T-helper 2 cell (primary cell): ENCODE data around the gene PHB1.

ENCODE experiments used
- DNase-seq, 5 experiments: peaks; one replicate each; pipeline versions ENCODE4 v3.0.0 to v3.0.0-alpha.2; 2012 to 2022
- total RNA-seq, 2 donors: gene quantifications; one replicate each; lab custom pipeline; 2026; lab: John Stamatoyannopoulos, UW

The PHB1 gene
- total RNA-seq, result 29.9 to 35.4 reads per million in 2 donors

DNA sequence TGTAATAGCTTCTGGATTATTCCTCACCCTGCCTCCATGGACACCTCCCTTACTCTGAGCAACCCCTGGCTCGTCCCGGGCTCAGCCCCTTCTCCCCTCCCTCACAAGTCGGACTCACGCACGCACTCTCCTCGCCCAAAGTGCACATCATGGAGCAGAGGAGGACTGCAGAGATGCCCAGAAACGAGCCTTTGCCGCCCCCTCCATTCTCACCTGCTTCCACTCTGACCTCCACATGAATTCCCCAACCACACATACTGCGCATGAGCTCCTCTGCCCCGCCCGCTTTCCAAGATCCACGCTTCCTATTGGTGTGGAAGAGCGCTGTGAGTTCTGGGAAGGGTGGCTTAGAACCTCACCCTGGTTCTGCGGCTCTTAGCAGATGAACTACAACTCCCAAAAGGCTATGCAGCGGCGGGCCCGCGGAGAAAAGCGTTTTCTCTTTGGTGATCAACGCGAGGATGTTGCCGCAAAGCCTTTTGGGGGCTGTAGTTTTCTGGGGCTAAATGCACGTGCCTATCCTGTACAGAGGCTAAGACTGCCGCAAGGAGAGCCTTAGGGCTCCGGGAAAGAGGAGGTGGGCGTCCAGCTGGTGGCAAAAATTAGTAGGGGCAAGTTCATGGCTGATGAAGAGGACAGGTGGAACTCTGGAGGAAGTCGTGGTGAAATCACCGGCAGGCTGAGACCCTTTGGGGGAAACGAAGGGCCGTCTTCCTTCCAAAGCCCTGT is at the start of gene PHB1:
Gene PHB1 (minus strand): TSS at position 261 of the 729 bp plus-strand sequence. CDS start 1,618 bp downstream, outside the sequence.
- peak; percentile 76 to 97 (median 93) for DNase-seq

DNA sequence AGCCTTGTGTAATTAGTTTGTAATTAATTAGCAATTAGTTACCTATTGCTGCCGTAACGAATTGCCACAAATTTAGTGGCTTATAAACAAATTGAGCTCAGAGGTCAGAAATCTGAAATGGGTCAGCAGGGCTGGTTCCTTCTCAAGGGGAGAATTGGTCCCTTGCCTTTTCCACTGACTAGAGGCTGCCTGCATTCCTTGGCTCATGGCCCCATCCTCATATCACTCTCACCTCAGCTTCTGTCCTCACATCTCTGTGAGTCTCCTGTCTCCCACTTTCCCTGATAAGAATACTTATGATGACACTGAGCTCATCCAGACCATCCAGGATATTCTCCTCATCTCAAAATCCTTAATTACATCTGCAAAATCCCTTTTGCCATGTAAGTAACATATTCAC is 49.4 kb upstream of the PHB1 start:
- DNase-seq, result no peak

DNA sequence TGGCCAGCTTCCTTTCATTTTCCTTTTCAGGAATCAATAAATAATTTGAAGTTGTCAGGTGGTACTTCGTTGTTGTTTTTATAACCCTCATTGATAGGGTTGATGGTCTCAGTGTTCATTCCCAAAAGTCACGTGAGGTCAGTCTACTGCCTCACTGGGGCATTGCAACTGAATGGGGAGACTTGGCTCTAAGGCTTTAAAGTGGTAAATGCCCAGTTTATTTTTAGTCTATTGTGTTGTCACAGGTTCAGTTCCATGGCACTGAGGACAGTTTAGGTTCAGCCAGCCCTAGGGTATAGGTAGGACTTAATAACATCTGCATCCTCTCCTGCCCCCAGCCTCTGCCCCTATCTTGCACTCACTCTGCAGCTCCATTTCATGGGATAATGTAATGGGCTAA is 46.9 kb upstream of the PHB1 start:
- DNase-seq, result no peak

DNA sequence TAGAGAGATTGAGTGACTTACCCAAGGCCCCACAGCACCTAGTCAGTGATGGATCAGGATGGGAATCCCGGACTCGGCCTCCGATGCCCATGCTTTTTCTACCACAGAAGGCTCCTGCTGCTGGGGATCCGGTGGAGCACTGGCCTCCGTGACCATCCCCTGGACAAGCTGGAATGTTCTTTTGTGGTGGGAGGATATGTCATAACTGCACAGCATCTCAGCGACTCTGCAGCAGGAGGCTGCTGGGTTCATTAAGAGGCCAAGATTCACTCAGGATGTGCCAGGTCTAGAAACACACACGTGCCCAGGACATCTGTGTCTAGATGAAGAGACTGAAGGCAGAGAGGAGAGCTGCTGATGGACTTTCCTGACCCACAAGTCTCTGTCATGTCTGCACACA is 45.7 kb upstream of the PHB1 start:
- DNase-seq, result no peak

DNA sequence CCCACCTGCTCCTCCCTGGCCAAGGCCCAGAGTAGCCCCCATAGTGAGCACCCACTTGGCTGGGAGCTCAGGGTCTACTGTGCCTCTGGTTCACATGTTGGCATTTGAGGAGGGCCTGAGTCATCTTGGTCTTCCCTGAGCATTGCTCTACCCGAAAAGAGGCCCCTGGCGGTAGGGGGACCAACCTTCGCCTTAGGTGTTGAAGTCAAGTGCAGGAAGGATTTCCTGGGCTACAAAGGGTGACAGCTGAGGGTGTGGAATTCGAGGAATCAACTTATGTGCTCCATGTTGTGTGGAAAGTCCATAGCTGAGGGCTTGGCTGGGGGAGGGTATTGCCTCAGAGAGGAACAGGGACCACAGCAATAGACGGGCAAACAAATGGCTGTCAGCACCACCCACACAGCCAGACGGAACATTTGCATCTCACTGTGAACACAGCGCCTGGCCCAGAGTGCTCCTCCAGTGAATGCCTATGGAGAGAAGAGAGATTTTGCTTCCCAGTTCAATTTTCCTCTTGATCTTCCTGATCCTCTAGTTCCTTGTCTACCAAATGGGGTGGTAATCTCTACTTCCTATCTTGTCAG is 44.8 kb upstream of the PHB1 start:
- no peak for DNase-seq

DNA sequence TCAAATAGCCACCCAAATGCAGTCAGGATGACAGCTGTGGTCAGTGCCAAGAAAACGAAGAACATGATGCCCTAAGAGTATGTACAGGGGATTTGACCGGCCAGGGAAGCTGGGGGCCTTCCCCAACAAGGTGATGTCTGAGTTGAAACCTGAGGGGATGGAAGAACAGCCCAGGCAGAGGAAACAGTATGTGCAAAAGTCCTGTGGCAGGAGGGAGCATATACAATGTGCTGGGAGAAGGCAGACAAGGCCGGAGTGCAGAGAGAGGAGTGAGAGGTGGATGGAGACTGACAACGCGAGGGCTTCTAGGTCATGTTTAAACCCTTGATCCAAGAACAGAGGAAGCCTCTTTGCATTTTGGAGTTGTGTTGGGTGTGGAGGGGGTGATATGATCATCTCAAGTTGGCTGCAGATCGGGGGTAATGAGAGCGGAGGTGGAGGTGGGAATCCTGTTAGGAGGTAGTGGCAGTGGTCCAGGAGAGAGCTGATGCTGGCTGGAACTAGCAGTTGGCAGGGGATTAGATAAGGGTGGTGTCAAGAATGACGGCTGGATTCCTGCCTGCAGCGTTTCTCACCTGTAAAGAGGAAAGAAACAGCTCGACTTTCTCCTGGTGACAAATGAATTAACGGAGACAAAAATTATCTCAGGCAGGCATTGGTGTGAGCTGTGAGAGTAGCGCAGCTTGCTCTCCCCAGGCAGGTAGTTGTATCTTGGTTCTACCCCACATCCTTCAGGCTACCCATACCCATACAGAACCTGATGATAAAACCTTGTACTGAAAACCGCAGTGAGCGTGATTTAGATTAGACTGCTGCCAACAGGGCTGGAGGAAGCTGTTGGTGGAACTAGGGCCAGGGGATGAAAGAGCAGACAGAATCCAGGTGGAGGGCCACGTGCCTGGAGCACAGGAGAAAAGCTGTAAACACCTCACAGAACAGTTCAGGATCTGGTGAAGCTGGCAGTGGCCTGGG is 43.2 kb upstream of the PHB1 start:
- DNase-seq, result peak in 1 of 5 experiments; percentile 4

DNA sequence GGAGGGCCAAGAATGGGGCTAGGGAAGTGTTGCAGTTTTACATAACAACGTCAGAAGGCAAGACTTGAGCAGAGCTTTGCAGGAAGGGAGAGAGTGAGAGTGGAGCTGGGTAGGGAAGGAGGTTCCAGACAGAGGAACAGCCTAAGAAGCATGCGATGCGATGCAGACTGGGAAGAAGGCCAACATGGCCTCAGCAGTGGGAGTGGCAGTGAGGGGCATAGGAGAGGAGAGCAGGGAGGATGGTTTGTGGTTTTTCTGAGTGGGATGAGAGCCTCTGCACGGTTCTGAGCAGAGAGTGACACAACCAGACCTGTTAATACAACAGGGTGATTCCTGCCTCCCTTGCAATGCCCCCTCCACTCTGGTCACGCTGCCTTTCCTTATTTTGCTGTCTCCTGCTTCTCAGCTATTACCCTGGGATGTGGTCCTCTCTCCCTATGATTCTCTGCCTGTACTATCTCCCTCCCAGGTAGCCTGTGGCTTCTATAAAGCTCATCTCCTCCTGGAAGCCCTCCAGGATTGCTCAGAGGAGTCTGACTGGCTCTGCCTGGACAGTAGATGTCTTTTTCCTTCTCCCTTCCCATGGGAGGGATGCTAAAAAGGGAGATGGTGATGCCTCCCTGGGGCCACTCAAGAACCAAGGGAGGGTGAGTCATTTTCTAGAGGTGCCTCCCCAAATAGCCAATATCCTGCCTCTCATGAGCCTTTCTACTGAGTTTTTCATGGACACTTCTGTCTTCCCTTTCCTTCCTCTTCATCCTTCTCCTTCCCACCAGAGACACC is 41.7 kb upstream of the PHB1 start:
- no peak for DNase-seq

DNA sequence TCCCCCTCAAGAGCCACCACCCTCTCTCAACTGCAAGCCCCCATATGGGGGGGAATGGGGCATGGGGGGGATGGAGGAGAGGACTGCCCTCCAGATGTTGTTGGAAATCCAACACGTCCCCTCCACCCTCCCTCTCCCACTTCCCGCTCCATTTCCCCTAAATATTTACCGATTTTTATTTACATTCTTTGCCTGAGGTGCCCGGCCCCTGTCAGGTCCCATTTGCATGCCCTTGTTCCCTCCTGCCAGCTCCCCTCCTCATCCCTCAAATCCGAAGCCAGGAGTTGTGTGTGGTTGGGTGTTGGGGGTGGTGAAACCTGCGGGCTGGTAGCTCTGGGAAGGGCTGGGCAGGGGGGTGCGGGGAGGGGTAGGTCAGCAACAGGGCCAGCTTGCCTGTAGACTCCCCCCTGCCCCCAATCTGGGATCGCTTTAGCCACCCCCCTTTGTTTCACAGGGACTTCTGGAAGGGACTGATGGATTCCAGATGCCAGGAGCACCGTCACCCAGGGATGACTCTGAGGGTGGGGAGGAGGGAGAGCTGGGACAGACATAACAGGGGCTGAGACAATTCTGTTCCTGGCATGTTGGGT is 40.7 kb upstream of the PHB1 start:
- DNase-seq, result no peak

DNA sequence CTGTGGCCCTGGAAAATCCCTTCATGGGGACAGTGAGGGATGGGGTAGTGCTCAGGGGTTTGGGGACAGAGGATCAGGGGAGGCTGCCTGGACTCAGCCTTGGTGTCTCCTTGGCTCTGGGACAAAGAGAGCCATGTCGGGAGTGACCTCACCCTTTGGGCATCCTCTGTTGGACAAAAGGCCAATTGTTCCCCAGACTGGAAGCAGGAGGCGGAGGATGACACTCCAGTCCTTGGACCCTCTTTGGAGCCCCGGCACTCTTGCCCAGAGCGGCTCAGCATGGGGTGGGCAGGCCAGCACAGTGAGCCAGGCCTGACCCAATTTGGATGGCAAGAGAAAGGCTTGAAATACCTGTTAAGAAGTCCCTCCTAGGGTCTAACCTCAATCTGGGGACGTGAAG is 39.4 kb upstream of the PHB1 start:
- no peak for DNase-seq

DNA sequence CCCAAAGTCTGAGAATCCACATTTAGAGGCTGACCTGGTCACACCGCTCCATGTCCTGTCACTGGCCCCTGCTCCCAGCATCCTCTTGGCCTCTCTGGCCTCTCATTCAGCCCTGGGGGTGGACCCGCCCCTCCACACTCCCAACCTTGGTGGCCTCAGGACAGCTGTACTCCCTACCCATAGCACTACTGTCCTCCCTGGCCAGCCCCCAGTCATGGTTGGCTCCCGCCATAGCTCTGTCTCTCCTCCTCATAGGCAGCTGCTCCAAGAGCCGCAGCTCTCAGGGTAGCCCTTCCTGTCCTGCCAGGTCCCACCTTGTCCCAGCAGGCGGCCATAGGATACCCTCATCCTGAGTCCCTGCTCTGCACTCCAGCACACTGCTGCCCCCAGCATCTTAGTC is 38.0 kb upstream of the PHB1 start:
- DNase-seq, result no peak

DNA sequence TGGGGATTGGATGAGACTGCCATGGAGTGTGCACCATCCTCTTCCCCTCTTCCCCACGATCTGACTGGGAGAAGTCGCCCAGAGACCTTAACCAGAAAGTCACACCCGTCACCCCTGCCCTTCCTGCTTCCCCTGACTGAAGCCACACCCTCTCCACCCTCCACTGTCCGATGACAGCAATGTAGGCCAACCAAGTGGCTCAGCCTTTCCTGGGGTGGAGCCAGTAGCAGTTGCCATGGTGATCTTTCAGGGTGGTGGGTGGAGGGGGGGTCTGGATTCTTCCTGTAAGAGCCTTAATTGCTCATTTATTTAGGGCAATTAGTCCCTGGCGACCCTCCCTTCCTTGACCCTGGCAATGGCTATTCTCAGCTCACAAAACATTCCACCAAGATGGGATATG is 37.5 kb upstream of the PHB1 start:
- peak in 1 of 5 experiments; percentile 8 for DNase-seq

DNA sequence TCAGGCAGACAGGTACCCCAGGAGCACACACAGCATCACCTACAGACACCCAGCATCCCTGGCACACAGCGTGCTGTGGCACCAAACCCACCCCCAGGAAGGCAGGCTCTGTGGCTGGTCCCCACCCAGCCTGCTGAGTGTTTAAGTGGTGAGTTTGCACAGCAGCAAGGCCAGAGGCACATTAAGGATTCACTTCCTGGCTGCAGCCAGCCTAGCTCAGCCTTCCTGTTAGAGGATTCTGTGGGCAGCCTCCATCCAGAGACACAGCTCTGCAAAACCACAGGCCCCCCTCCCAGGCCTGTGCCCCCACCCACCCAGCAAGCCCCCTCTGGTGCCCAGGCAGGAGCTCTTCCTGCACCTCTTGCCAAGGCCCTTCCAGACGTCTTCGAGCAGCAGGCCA is 36.1 kb upstream of the PHB1 start:
- no peak for DNase-seq

DNA sequence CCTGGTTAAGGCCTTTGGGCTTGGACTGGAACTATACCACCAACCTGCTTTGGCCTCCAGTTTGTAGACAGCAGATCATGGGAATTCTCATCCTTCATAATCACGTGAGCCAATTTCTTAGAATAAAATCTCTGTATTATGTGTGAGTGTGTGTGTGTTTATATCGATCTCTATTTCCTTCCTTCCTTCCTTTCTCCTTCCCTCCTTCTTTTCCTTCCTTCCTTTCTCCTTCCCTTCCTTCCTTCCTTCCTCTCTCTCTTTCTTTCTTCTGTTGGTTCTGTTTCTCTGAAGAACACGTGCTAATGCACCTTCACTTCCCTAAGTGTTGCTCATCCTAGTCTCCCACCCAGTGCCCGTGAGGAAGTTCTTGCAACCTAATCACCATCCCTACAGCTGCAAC is 35.5 kb upstream of the PHB1 start:
- no peak for DNase-seq

DNA sequence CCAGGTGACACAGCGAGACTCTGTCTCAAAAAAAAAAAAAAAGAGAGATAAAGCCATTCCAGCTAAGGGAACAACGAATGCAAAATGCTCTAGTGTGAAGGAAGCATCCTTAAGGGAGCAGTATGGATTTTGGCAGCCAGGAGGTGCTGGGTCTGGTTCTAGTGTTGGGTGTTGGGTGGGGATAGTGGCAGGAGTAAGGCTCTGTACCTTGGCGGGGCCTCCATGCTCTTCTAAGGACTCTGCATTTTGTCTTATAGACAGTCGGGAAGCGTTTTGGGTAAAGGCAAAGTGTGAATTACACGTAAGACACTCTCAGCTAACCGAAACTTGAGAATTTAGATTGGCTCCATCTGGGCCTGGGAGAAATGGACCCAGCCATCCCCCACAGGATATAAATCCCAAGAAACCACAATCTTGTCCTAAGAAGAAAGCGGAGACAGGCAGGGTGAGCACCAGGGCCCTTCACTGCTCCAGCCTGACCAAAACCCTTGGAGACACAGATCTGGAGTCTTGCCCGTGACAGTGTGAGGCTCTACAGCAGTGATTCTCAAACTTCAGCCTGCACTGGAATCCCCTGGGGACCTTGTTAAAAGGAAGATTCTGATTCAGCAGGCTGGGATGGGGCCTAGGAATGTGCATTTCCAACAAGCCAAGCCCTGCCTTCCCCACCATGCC is 33.1 kb upstream of the PHB1 start:
- DNase-seq, result no peak

DNA sequence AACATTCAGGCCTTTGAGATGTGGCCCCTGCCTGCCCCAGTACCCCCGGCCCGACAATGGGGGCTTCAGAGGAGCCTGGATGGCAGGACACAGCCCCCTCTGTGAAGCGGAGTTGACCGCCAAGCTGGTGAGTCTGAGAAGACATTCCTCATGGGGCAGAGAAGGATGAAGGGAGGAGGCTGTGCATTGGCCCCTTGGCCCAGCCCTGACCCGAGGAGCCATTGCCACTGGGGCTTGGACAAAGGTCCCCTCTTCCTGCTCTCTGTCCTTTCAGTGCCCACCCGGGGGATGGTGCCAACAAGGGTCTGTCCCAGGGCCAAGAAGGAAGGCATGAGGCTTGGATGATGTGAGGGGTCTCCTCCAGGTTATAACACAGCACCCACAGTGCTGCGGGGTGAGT is 30.9 kb upstream of the PHB1 start:
- no peak for DNase-seq

DNA sequence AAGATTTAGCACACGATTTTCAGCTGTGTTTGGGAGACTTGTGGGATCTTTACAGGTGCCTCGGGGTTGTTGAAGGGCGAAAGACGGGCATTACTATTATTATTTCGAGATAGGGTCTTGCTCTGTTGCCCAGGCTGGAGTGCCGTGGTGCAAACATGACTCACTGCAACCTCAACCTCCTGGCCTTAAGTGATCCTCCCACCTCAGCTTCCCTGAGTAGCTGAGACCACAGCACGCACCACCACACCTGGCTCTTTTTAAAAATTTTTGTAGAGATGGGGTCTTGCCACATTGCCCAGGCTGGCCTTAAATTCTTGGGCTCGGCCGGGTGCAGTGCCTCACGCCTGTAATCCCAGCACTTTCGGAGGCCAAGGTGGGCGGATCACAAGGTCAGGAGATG is 29.7 kb upstream of the PHB1 start:
- DNase-seq, result no peak

DNA sequence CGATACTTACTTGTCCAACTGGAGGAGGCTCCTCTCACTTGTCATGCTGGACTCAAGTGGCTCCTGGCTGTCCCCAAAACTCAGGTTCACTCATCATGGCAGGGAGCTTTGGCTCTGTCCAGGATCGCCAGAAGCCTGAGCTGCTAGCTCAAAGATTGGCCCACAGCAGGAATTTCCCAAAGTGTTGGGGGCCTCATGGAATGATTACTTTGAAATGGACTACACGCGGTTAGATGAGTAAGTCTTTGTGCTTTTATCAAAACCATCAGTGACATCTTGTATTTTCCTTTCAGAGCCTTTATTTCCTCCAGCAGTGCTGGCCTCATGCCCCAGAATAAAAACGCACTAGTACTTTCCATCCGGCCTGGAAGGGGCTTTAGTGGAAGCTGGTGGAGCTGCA is 29.2 kb upstream of the PHB1 start:
- no peak for DNase-seq

DNA sequence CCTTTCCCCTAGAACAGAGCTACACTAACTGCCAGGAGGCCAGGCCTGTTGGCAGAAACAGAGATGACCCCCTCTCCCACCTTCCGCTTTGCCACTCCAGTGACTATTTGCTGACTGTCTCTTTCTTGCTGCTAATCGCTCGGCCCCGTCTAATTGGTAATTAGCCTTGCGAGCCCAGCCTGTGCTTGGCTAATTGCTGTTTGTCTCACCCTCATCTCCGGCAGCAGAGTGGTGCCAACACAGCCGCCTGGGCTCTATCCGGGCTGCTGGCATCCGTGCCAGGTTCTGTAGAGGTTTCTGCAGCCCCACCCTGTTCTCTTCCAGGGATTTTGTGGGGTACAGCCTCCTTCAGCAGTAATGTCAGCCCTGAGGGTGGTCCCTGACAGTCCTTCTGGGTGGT is 27.4 kb upstream of the PHB1 start:
- DNase-seq, result no peak

DNA sequence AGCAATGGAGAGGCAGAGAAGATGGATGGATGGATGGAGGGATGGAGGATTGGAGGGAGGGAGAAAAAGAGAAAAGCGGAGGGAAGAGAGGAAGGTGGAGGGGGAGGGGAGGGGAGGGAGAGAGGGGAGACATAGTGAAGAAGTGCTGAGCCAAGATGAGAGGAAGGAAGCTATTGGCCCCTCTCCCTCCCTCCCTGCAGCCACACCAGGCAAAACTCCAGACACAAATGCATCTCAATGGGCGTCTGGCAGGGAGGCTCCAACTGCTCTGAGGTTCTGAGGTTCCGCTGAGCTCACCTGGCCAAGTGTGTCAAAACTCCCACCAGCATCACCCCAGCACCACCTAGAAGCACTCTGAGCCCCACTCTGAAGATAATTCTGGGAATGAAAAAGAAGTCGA is 26.9 kb upstream of the PHB1 start:
- no peak for DNase-seq

DNA sequence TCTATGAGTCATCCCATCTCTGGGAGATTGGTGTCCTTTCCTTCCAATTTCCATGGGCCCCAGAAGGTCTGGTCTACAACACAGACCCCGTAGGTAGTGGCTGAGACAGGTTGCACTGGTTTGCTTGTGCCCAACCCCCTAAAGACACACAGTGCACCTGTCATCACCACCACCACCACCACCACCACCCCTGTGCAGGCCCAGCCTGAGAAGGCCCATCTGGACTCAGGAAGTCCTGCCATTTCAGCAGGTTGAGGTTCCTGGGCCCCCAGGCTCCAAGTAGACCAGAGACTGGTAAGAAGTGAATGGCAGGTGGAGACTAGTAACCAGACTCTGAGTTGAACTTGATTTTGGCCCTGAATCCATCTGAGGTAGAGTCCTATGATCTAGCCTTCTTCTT is 25.9 kb upstream of the PHB1 start:
- no peak for DNase-seq

DNA sequence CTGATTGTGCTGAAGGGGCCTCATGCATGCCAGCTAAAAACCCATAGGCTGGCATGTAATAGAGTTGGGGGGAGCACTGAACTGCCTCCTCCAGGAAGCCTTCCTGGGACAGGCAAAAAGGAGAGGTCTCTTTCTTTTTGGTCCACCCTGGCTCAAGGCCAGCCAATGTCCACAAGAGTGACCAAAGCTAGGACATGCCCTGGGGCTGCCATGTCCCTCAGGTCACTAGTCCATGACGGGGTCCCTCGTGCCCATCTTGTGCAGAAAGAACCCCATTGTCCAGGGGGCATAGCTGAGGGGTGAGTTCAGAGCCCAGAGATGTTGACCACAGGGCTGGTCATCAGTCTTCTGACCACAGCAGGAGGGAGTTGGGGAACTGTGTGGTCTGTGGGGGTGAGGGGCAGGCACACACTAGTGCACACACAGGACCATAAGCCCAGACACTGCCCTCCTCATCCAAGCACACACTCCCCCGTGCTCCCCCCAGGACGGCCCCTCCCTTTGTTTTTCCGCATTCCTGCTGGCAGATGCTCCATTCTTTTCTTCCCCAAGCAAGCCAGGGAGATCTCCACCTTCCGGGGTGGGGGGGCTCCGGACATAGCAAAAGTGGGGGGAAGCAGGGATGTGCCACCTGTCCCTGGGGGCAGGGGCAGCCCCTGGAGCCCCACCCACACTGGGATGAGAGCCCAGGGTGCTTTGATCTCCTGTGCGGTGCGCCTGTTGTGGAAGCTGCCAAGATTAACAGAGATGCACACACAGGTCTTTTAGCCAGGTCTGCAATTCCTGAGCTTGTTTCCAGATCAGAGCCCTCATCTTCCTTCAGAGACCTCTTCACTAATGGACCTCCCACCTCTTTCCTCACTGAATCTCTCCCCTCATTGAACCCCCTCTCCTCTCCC is 25.2 kb upstream of the PHB1 start:
- DNase-seq, result no peak
